SH-SY5Y (cell line): ENCODE data around the gene PSMF1.

Experiments
- GATA2 ChIP-seq: IDR thresholded peaks from 2 replicates; pipeline ENCODE4 v1.6.1; 2011; ENCODE audit warnings: mild to moderate bottlenecking, low read depth, low read length
- GATA3 ChIP-seq: IDR thresholded peaks from 2 replicates; pipeline ENCODE4 v1.6.1; 2011; ENCODE audit warnings: low read depth, mild to moderate bottlenecking, low read length, moderate library complexity

The PSMF1 gene

GRCh38 chr20:1118336-1119127 lies at the start of gene PSMF1:
PSMF1 (plus strand) TSS chr20:1118602; CDS start chr20:1118774, 172 bp downstream.
- TF ChIP-seq GATA2 (0 out of 2 replicates have a peak, but pooled peaks have one; percentile 16), GATA3 (no peak)

GRCh38 chr20:1072258-1072657 lies 46.1 kb upstream of the PSMF1 start:
- TF ChIP-seq GATA3 (no peak), GATA2 (no peak)

- TF ChIP-seq GATA3 = no peak
- no peak for TF ChIP-seq GATA2
Measured at GRCh38 chr20:1075616-1076015, 42.8 kb upstream of the PSMF1 start.

GRCh38 chr20:1081891-1082290 lies 36.5 kb upstream of the PSMF1 start:
- TF ChIP-seq GATA2 (no peak), GATA3 (no peak)

- no peak for TF ChIP-seq GATA3
- no peak for TF ChIP-seq GATA2
Measured at GRCh38 chr20:1083431-1084080, 34.8 kb upstream of the PSMF1 start.

- TF ChIP-seq GATA2 (no peak), GATA3 (no peak)
Measured at GRCh38 chr20:1085492-1086276, 32.7 kb upstream of the PSMF1 start.

GRCh38 chr20:1086277-1087213 lies 31.9 kb upstream of the PSMF1 start:
- TF ChIP-seq GATA2 (no peak), GATA3 (no peak)

GRCh38 chr20:1087311-1087905 lies 31.0 kb upstream of the PSMF1 start:
- TF ChIP-seq GATA2 (no peak), GATA3 (no peak)

GRCh38 chr20:1094751-1095150 lies 23.7 kb upstream of the PSMF1 start:
- TF ChIP-seq GATA2 = no peak

- TF ChIP-seq GATA2 (no peak), GATA3 (no peak)
Measured at GRCh38 chr20:1101533-1101932, 16.9 kb upstream of the PSMF1 start.

GRCh38 chr20:1102016-1102415 lies 16.4 kb upstream of the PSMF1 start:
- TF ChIP-seq GATA3 (no peak), GATA2 (no peak)

- TF ChIP-seq GATA2 (no peak), GATA3 (no peak)
Measured at GRCh38 chr20:1103751-1104150, 14.7 kb upstream of the PSMF1 start.

- TF ChIP-seq GATA3 (no peak), GATA2 (no peak)
Measured at GRCh38 chr20:1105599-1106194, 12.7 kb upstream of the PSMF1 start.

GRCh38 chr20:1107176-1107575 lies 11.2 kb upstream of the PSMF1 start:
- TF ChIP-seq GATA2 (no peak), GATA3 (no peak)

- TF ChIP-seq GATA2 (no peak), GATA3 (no peak)
Measured at GRCh38 chr20:1108437-1108920, 9.9 kb upstream of the PSMF1 start.
